Activated CD8-positive, alpha-beta T cell treated with anti-CD3 and anti-CD28 coated beads for 36 hours (primary cell): ENCODE measurements around the gene TRAPPC11. TPM values are rescaled to one million over a fixed set of nuclear protein-coding genes. Genes with fewer than 3 reads are reported as not detected.

Experiments used
- ATAC-seq: fragments of 200-7000 bp; cut with Tn5 transposase; one replicate; pipeline ENCODE4 v1.10.0; 2021; ENCODE audit warnings: mild to moderate bottlenecking, moderate library complexity
- CTCF ChIA-PET: fragments of 350-600 bp; sonication (Branson Sonifier 250); formaldehyde crosslinking; loops from one replicate; lab custom pipeline; 2021; ENCODE audit warnings: antibody characterized with exemption; lab: Charles Lee
- POLR2A ChIA-PET: fragments of 350-600 bp; sonication (Branson Sonifier 250); formaldehyde crosslinking; loops from one replicate; lab custom pipeline; 2021; ENCODE audit warnings: antibody characterized with exemption; lab: Charles Lee
- DNase-seq: peaks from one replicate; pipeline ENCODE4 v3.0.0-alpha.2; 2020
- H3K27ac Mint-ChIP-seq: one replicate; pipeline ENCODE4 v1.8.0; 2021; ENCODE audit warnings: mild to moderate bottlenecking, mixed read lengths
- H3K27me3 Mint-ChIP-seq: one replicate; pipeline ENCODE4 v1.8.0; 2021; ENCODE audit warnings: mixed read lengths
- H3K36me3 Mint-ChIP-seq: one replicate; pipeline ENCODE4 v1.8.0; 2021; ENCODE audit warnings: low read depth, mixed read lengths
- H3K4me1 Mint-ChIP-seq: one replicate; pipeline ENCODE4 v1.8.0; 2021; ENCODE audit warnings: low read depth, mixed read lengths
- H3K4me3 Mint-ChIP-seq: one replicate; pipeline ENCODE4 v1.8.0; 2021; ENCODE audit warnings: mild to moderate bottlenecking, moderate library complexity, mixed read lengths
- H3K9me3 Mint-ChIP-seq: one replicate; pipeline ENCODE4 v1.8.0; 2021; ENCODE audit warnings: mixed read lengths
- intact Hi-C: fragments of 100-400 bp; cut with micrococcal nuclease; formaldehyde crosslinking; loops from one replicate; pipeline ENCODE4 v1.10.0; 2022
- total RNA-seq, 2 experiments: library from RNA; stranded (reverse); gene quantifications; one replicate each; pipeline ENCODE4 v1.2.3, GENCODE V29; 2021
- TF ChIP-seq, protein P1 (sequence below): fragments of 200-600 bp; IDR thresholded peaks from one replicate; pipeline ENCODE4 v1.8.0; 2022; ENCODE audit warnings: antibody characterized with exemption, mild to moderate bottlenecking

The TRAPPC11 gene
- total RNA-seq: 10 to 100 TPM; 28.5 to 32.2 TPM

DNA sequence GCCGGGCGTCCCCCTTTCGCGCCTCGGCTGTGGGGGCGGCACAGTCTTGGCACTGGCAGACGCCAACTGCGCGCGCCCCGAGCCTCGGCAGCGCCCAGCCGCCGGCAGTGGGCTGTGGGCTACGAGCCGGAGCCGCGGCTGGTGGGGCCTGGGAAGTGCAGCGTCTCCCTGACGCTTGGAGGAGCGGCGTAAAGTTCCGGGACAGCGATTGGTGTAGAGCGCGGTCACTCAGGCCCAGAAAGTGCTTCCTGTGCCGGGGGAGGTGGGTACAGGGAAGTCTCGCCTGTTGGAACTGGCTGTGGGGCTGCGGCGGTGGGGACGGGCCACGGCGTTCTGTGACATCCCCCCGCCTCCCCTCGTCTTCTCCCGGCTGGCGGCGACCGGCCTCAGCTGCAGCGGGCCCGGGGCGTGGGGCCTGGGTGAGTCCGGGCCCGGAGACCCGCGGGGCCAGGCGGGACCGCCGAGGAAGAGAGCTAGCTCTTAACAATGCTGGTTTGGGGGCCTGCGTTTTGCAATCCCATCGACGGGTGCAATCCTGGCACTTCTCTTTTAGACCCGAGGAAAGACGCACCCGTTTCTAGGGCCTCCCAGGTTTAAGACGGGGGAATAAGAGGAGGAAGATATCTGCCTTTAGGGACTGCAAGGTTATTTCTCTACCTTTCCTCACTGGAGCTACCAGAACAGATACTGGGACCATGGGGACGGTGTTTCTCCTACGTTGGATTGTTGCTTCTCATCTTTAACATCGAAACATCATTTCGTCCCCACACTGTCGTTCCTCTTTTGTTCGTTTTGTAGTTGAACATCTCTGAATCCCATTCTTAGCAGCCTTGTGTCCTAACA is at the start of gene TRAPPC11, which contains the start of gene RWDD4:
Gene TRAPPC11 (plus strand): TSS at position 265 of the 843 bp plus-strand sequence. CDS start 4,575 bp downstream, outside the sequence.
Gene RWDD4 (minus strand): TSS at position 157 of the 843 bp plus-strand sequence. CDS start 233 bp downstream, outside the sequence.
- Mint-ChIP-seq H3K4me3 (peak within 1 kb of the TSS; percentile 85), H3K27me3 (no peaks in the 10 kb centered on the region), H3K27ac (peak within 1 kb of the TSS; percentile 95), H3K4me1 (peaks cover 38% of the 10 kb centered on the region), H3K9me3 (no peaks in the 10 kb centered on the region), H3K36me3 (peaks cover 17% of the 10 kb centered on the region)
- peak; percentile 98 for DNase-seq
- ChIA-PET POLR2A (interaction anchor here (0.6 to 2.1 kb wide), 6 partner anchors 12 to 215 kb away, joined by 3 to 9 read pairs (median 4); partner anchors contain the start of gene CDKN2AIP), CTCF (interaction anchor here (1.3 kb wide), 1 partner anchor 33 kb away, joined by 3 read pairs; no protein-coding TSS in a partner anchor)
- TF ChIP-seq, protein P1, sequence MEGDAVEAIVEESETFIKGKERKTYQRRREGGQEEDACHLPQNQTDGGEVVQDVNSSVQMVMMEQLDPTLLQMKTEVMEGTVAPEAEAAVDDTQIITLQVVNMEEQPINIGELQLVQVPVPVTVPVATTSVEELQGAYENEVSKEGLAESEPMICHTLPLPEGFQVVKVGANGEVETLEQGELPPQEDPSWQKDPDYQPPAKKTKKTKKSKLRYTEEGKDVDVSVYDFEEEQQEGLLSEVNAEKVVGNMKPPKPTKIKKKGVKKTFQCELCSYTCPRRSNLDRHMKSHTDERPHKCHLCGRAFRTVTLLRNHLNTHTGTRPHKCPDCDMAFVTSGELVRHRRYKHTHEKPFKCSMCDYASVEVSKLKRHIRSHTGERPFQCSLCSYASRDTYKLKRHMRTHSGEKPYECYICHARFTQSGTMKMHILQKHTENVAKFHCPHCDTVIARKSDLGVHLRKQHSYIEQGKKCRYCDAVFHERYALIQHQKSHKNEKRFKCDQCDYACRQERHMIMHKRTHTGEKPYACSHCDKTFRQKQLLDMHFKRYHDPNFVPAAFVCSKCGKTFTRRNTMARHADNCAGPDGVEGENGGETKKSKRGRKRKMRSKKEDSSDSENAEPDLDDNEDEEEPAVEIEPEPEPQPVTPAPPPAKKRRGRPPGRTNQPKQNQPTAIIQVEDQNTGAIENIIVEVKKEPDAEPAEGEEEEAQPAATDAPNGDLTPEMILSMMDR: no peak
- intact Hi-C loops: loop anchor here (10.0 kb wide), 1 partner anchor 154 kb away; the partner anchor contains the start of gene ING2
- peak; percentile 99 for ATAC-seq

DNA sequence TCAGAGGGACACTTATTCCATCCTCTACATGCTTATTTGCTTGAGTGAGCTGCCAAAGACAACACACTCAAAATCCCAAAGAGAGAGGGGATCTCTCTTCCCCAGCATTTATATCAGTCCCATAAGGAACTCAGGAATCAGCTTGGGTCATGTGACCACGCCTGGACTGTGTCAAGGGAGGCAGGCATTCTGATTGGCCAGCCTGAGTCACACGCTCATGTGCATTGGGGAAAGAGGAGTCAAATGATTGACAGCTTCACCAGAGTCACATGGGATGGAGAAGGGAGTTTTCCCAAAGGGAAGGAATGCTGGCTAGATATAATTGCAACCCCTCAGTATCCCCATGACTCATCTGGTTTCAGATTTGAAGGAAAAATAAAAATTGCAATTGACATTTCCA is 49.1 kb upstream of the TRAPPC11 start:
- ATAC-seq: no peak
- no peak overlapping the region for H3K27ac Mint-ChIP-seq
- TF ChIP-seq, protein P1: no peak

DNA sequence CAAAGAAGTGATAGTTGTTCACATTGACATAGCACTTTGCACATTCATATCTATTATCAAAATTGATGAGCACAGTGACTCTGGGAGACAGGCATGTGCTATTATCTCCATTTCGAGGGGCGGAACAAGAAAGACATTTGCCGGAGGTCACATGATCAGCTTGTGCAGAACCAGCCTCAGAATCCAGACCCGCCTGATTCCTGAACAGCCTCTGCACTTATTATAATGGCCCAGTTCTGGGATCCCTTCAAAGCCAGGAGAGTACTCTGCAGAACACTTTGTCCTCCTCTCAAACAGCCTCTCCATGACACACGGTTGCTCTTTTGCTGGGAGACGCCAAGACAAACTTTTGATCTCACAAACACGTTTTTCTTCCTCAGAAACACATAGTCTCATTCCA is 48.5 kb upstream of the TRAPPC11 start:
- POLR2A ChIA-PET: no interaction called here
- DNase-seq: no peak
- TF ChIP-seq, protein P1: no peak
- ATAC-seq: no peak
- intact Hi-C loops: no loop called here
- CTCF ChIA-PET: interaction anchor here (1.6 kb wide), 1 partner anchor 9 kb away, joined by 5 read pairs; no protein-coding TSS in a partner anchor
- H3K4me1 Mint-ChIP-seq: no peaks in the 10 kb centered on the region
- H3K27me3 Mint-ChIP-seq: peaks cover 5% of the 10 kb centered on the region
- no peak overlapping the region for H3K4me3 Mint-ChIP-seq
- no peaks in the 10 kb centered on the region for H3K9me3 Mint-ChIP-seq
- H3K36me3 Mint-ChIP-seq: no peaks in the 10 kb centered on the region
- no peak overlapping the region for H3K27ac Mint-ChIP-seq

More for the DNA sequence above, 49.1 kb upstream of the TRAPPC11 start:
- H3K36me3 Mint-ChIP-seq: no peaks in the 10 kb centered on the region
- intact Hi-C loops: no loop called here
- H3K9me3 Mint-ChIP-seq: no peaks in the 10 kb centered on the region
- no peak for DNase-seq
- no peaks in the 10 kb centered on the region for H3K4me1 Mint-ChIP-seq
- H3K27me3 Mint-ChIP-seq: peaks cover 5% of the 10 kb centered on the region
- ChIA-PET POLR2A (no interaction called here), CTCF (interaction anchor here (1.6 kb wide), 1 partner anchor 9 kb away, joined by 5 read pairs; no protein-coding TSS in a partner anchor)
- no peak overlapping the region for H3K4me3 Mint-ChIP-seq

DNA sequence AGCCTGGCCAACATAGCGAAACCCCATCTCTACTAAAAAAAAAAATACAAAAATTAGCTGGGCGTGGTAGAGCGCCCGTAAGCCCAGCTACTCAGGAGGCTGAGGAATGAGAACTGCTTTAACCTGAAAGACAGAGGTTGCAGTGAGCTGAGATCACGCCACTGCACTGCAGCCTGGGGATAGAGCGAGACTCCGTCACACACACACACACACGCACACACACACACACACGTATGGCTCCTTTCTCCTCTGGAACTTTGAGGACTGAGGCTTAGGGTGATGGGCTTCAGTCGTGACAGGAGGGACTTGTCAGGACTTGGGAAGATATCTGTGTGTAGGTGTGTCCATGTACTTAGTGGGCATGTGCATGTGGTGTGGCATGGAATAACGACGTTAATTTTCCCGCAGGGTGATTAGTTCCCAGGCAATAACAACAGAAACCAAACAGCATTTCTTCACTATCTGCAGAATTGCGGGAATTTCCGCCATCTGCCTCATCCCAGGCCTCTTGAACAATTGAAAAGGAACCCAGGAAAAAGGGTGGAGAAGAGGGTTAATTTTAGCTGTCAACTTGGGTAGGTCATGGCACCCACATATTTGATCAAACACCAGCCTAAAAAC is 47.8 kb upstream of the TRAPPC11 start:
- Mint-ChIP-seq H3K4me1 (no peaks in the 10 kb centered on the region), H3K27ac (no peak overlapping the region), H3K36me3 (no peaks in the 10 kb centered on the region), H3K4me3 (no peak overlapping the region), H3K27me3 (peaks cover 7% of the 10 kb centered on the region), H3K9me3 (no peaks in the 10 kb centered on the region)
- intact Hi-C loops: no loop called here
- CTCF ChIA-PET: no interaction called here
- ATAC-seq (no peak), DNase-seq (no peak)
- POLR2A ChIA-PET: interaction anchor here (0.8 kb wide), 1 partner anchor 23 kb away, joined by 3 read pairs; no protein-coding TSS in a partner anchor
- TF ChIP-seq, protein P1: no peak
